RCC 7860 (cell line): ENCODE data around the gene ACER2.

ENCODE experiments used
- DNase-seq: peaks from one replicate; pipeline ENCODE4 v3.0.0-alpha.2; 2015; ENCODE audit warnings: low spot score
- FAIRE-seq: peaks from 2 replicates; lab custom pipeline; 2012; peaks lifted over from hg19 to GRCh38; lab: Jason Lieb, UNC

ACER2 gene

GRCh38 chr9:19451240-19452087, 42.7 kb downstream of the ACER2 start:
- no peak for DNase-seq
- FAIRE-seq: no peak

GRCh38 chr9:19456426-19456825, 47.6 kb downstream of the ACER2 start:
- no peak for DNase-seq
- no peak for FAIRE-seq

DNA sequence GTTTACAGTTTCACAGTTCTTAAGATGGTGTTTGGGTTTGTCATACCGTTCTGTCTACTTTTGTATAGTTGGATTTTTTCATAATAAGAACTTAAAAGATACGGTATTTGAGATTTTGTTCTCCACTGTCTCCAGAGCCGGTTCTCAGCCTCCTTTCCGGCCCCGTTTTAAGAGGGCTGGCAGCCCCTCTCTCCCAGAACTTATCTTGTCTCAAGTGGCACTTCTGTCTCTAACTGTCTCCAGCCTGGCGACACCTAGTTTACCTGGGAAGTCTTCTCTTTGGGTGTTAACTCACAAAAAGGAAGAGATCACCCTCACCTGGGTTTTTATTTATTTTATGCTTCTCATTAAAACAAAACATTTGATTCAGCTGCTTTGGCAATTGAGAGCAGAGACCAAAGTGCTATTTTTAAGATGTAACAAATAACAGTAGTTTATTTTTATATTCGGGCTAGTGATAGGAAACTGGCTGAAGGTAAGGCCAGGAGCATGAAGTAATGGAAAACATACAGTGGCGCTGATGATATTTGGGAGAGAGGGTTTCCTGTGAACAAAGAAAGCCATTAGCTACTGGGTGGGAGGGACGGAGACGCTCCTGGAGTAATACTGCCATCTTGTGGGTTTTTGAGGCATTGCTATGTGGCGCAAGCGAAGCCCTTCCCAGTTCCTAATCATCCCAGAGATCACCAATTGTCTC, 48.3 kb downstream of the ACER2 start:
- DNase-seq (peak; percentile 47), FAIRE-seq (peak; percentile 55)

DNA sequence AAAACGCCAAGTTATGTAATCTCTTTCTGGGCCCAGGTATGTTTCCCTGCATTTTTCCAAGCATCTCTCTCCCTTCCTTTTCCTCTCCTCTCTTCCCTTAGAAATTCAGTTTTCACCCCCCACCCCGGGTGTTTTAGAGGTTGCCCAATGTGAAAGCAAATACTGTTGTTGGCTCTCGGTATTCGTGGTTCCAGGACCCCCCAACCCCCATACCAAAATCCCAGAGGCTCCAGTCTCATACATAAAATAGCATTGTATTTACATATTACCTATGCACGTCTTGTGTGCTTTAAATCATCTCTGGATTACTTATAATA, 48.8 kb downstream of the ACER2 start:
- DNase-seq: no peak
- no peak for FAIRE-seq

DNA sequence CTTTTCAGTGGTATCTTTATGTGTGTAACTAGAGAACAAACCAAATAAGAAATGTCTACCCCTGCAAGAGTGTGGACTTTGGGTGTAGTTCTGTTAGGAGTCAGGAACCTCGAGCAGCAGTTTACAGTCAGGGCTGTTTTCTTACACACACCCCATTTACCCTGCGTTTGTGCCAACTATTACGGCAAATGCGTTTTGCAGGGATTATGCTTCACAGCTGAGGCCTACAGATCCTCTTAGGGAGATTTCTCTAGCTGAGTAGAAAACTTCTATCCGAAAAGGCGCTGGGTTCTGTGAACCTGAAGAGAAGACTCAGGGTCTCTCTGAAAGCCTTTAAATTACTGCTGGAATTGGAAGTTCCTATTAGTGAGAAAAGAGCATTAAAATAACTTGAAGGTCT, 51.4 kb downstream of the ACER2 start:
- DNase-seq (no peak), FAIRE-seq (no peak)

DNA sequence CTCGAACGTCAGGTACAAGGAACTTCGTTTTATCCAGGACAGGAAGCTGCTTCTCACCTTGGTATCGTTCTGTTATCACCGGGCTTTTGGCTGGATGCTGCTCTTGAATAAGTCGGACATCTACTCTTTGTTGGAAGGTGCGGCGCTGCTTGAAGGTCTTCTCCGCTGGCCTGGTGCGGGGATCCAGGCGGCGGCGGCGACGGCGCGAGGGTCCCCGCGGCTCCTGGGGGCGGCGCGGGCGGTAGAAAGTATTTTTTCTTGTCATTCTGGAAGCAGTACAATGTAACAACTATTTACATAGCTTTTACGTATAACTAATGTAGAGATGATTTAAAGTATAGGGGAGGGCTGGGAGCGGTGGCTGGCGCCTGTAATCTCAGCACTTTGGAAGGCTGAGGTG, 52.3 kb downstream of the ACER2 start:
- no peak for DNase-seq
- no peak for FAIRE-seq

DNA sequence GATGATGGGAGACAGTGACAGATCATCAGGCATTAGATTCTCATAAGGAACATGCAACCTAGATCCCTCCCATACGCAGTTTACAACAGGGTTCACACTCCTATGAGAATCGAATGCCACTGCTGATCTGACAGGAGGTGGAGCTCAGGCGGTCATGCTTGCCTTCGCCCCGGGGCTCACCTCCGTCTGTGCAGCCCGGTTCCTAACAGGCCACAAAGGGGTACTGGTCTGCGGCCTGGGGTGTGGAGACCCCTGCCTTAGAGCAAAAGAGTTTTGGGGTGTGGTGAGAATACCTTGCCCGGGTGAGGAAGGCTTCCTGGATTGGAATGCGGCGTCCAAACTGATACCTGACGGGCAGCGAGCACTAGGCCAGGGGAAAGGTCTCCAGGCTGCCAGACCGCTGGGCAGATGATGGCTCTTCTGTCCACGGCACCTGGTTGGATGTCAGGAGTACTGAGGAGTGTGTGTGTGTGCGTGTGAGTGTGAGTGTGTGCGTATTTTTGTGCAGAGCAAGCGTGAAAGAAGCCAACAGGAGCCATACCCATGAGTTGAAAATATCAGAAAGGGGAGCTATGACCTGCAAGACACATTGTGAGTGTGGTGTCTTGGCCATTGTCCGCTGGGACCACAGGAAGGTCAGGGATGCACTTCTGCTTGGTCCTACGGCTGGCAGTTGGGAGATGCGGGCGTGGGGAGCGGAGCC, 55.4 kb downstream of the ACER2 start:
- DNase-seq: no peak
- FAIRE-seq: no peak

GRCh38 chr9:19464764-19465585, 56.2 kb downstream of the ACER2 start:
- FAIRE-seq: no peak

GRCh38 chr9:19465586-19466279, 56.9 kb downstream of the ACER2 start:
- no peak for FAIRE-seq
- no peak for DNase-seq

More at GRCh38 chr9:19464764-19465585, 56.2 kb downstream of the ACER2 start:
- DNase-seq: peak; percentile 33

GRCh38 chr9:19466280-19466639, 57.5 kb downstream of the ACER2 start:
- FAIRE-seq (no peak), DNase-seq (no peak)

DNA sequence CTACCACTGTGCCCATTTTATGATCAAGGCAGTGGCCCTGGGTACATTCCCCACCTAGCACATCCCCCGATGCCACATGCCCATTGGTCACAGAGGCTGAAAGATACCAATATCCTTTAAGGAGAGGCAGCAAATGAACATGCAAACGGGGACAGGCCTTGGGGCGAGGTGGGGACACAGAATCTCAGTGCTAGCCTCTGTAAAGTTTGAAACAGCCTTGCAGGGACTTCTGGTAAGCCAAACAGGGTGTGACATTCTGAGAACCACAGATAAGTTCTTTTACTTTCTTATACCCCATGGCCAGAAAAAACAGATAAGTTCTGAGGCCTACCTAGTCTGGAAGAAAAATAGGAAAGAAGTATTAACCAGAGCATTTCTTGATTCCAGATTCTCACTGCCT, 60.5 kb downstream of the ACER2 start:
- FAIRE-seq (no peak), DNase-seq (no peak)

DNA sequence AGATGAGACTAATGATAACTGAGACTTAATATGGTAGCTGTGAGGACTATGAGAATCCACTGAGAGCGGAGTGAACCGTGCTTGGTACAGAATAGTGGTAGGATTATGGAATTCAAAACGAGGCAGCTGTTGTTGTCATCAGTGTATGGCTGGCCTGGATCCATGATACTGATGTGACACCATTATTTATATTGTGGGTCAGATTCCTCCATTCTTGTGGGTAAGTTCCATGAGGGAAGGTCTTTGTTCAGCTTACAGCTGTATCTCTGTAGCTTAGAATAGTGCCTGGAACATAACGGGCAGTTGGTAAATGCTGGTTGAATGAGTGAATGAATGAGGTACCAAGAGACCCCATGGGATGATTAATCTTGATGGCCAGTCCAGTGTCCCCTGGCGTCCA, 61.8 kb downstream of the ACER2 start:
- FAIRE-seq (no peak), DNase-seq (no peak)

- FAIRE-seq: no peak
- no peak for DNase-seq
Measured at GRCh38 chr9:19470981-19471650, 62.3 kb downstream of the ACER2 start.

DNA sequence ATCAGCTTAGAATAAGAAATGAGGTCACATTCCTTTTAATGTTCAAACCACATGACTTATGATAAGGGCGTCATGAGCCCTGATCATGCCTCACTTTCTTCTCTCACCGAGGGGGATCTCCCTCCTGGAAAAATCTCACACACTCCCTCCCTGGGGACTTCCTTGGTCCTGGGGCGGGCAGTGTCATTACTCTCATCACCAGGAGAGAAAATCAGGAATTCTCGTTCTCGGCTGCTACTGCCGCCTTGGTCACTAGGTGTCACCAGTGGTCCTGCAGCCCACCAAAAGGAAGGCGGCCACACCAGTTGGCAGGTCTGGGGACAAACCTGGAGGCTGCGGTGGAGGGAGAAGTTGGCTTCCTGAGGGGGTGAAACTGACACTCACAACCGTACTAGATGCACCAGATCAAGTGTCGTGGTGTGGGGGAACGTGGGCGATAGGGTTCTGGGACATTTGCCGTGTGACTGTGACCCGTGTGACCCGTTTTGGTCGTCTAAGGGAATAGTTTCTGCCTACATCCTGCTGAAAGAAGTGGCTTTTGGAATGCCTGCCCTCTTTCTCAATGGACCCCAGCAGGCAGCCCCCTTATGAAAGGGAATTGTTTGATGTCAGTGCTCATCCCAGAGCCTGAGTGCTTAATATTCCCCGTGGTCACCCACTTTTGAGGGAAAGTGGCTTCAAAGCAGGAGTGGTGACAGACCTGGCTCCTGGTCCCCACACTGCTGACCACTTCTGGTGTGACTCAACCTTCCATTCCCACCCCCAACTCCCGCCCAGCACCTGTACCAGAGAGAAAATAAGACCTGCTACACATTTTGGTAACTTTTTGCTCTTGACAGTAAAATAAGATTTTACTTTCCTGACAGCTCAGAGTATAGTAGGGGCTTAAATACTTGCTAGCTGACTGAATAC, 63.2 kb downstream of the ACER2 start:
- FAIRE-seq (no peak), DNase-seq (peak; percentile 37)

GRCh38 chr9:19473605-19474004, 64.8 kb downstream of the ACER2 start:
- FAIRE-seq (no peak), DNase-seq (no peak)

- FAIRE-seq (no peak), DNase-seq (no peak)
Measured at GRCh38 chr9:19479874-19480273, 71.1 kb downstream of the ACER2 start.

DNA sequence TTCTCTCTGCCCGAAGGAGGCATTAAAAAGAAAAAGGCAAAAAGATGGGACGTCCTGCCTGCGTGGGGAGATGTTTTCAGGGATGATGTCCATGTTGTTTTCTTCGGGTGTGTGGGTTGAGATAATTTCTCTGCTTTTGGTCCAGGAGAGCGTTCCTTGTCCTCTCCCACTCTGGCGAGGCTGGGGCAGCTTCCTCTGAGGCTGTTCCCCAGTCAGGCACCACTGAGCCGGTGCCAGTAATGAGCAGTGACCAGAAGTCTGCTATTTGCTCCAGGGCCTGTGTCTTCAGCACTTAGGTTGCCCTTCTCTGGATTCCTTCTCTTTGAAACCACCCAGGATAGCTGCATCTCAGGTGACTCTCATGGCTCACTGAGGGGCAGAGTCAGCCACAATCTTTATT, 71.5 kb downstream of the ACER2 start:
- no peak for DNase-seq
- no peak for FAIRE-seq

DNA sequence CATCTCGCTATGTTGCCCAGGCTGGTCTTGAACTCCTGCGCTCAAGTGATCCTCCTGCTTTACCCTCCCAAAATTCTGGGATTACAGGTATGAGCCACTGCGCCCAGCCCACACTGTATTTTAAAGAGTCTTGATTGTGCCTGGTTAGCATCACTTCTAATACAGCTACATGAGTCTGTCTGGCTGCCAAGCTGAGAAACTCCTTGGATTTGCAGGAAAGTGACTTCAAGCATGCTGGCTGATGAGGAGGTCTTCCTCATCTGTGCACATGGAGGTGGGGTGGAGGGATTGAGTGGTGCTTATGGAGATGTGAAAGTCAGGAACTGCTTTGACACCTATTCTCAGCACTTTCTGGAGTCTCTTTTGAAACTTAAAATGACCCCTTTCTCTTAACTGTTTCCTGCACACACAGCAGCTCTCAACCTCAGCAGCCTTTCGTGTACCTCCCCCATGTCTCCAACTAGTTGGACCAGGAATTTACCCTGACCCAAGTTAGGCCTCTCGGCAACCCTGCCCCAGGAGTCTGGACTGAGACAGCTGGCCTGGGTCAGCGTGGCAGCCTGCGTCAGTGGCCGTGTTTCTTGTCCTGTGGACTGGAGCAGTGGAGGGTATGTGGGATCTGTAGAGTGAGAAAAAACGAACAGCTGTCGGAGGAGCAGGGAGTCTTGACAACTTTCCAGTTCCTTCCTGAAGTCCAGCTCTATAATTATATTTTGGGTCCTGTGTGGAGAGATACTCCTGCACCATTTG, 72.5 kb downstream of the ACER2 start:
- DNase-seq: no peak
- no peak for FAIRE-seq
